Peyer's patch (tissue), 4 donors: ENCODE data around the gene KRT33B.

Experiments used
- POLR2A ChIP-seq, 2 donors: fragments of 450-650 bp; IDR thresholded peaks; one replicate each; pipeline ENCODE4 v1.5.1; 2017; ENCODE audit warnings: antibody characterized with exemption in 2 of 2, mild to moderate bottlenecking in 2 of 2, moderate library complexity in 2 of 2
- TF ChIP-seq, protein P1 (sequence below), 6 experiments: fragments of 450-650 bp in 4 of 6; fragments of 200-600 bp in 2 of 6; sonication (generic) in 1 of 6; IDR thresholded peaks; one replicate each; pipeline ENCODE4 v1.5.1; 2017 to 2019; ENCODE audit warnings: antibody characterized with exemption in 6 of 6, mild to moderate bottlenecking in 3 of 6, moderate library complexity in 1 of 6

DNA sequence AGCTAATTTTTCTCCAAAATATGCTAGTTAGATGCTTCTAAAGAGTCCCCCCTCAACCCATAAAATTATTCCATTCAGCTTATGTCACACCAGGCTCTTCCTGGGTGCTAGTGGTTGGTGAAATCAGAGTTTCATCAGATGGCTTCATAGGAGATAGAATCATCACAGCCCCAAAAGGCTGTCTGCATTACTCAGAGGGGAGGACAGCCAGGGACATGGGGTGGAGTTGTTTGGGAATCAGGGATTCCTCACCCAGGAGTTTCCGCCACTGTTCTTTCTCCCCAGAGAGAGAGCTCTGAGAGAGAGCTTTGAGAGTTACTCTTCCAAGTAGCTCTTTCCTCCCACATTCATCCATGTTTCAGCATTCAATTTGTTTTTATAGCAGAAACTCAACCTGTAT lies 12.8 kb upstream of the KRT33B start:
- TF ChIP-seq, protein P1, sequence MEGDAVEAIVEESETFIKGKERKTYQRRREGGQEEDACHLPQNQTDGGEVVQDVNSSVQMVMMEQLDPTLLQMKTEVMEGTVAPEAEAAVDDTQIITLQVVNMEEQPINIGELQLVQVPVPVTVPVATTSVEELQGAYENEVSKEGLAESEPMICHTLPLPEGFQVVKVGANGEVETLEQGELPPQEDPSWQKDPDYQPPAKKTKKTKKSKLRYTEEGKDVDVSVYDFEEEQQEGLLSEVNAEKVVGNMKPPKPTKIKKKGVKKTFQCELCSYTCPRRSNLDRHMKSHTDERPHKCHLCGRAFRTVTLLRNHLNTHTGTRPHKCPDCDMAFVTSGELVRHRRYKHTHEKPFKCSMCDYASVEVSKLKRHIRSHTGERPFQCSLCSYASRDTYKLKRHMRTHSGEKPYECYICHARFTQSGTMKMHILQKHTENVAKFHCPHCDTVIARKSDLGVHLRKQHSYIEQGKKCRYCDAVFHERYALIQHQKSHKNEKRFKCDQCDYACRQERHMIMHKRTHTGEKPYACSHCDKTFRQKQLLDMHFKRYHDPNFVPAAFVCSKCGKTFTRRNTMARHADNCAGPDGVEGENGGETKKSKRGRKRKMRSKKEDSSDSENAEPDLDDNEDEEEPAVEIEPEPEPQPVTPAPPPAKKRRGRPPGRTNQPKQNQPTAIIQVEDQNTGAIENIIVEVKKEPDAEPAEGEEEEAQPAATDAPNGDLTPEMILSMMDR (IDR thresholded peaks at IDR 0.05) = no peak
- no peak for TF ChIP-seq POLR2A (IDR thresholded peaks at IDR 0.05)
